G401.6 (cell line): ENCODE measurements around the gene GNAL.
"Not testable (repeated sequence)": the region's sequence is repeated elsewhere in the genome, so short reads cannot be mapped to it uniquely, and the experiment has no call there.

Source experiments
- FAIRE-seq: peaks from 2 replicates; lab custom pipeline; 2012; peaks lifted over from hg19 to GRCh38; lab: Jason Lieb, UNC

Gene GNAL

DNA sequence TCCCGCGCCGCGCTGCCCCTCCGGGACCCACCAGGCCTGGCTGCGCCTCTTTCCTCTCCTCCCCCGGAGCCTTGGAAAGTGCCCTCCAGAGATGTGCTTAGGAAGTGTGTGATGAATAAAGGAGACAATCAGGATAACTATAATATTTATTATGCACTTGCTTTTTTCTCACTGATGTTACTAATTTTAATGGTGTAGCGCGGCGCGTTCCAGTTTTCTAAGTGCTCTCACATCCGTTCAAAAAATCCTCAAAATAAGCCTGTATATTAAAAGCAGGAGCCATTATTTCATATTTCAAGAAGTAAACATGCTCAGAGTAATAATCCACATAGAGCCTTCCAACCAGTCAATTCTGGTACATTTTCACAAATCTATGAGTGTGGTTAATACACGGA is 220.0 kb downstream of the GNAL start:
- FAIRE-seq: no peak

GRCh38 chr18:11909591-11910026 is 220.5 kb downstream of the GNAL start:
- no peak for FAIRE-seq

DNA sequence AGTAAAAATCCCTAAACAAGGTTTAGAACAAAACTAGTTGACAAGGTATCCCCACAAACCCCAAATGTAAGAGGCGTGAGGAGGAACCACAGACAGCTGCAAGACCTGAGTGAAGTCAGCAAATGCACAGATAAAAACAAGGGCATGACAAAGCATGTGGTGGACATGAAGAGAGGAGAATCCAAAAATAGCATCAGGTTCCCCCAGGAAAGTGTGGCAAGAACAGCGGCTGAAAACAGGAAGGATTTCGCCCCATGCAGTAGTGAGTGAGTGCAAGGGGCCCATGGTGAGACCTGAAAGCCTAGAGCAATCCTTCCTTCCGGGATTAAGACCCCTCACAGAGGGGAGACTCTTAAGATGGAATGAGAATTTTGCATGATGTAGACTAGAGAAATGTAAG is 227.8 kb downstream of the GNAL start:
- FAIRE-seq: not testable (repeated sequence)

DNA sequence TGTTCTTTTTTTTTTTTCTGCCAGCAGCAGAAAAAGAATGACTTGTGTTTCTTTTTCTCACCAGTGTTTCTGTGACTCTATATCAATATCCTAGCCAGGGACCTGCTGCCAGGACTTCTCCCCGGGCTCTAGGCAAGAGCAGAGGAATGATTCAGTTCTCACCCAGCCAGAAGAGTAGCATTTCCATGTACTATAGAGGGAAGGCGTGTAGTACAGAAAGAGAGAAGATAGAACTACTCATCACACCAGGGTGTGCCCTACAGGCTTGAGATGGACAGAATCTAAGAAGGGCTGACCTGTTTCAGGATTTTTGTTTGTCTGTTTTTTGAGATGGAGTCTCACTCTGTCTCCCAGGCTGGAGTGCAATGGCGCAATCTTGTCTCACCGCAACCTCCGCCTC is 230.5 kb downstream of the GNAL start:
- not testable (repeated sequence) for FAIRE-seq

- FAIRE-seq: no peak
These were observed 234.4 kb downstream of the GNAL start for GRCh38 chr18:11923450-11923849.

GRCh38 chr18:11925800-11926481 is 236.9 kb downstream of the GNAL start:
- FAIRE-seq: no peak

- no peak for FAIRE-seq
These were observed 238.4 kb downstream of the GNAL start for GRCh38 chr18:11927497-11927896.

DNA sequence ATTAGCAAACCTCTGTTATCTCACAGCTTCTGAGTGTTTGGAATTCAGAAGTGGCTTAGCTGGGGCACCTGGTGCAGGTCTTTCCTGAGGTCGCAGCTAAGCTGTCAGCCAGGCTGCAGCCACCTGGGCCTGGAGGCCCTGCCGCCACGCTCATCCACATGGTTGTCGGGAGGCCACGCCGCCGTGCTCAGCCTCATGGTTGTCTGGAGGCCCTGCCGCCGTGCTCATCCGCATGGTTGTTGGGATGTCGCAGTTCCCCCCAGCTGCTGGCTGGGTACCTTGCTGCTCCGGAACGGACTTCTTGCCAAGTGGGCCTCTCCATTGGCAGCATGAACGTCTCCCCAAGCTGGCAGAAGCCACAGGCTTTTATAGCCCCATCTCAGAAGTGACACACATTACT is 243.3 kb downstream of the GNAL start:
- no peak for FAIRE-seq
